DLD1 (cell line): ENCODE results near the gene DIP2C.

Source experiments
- in situ Hi-C: cut with HindIII; loops from 2 replicates; pipeline ENCODE4 v1.10.0; 2017; ENCODE audit warnings: low sequenced_read_pairs

The DIP2C gene

DNA sequence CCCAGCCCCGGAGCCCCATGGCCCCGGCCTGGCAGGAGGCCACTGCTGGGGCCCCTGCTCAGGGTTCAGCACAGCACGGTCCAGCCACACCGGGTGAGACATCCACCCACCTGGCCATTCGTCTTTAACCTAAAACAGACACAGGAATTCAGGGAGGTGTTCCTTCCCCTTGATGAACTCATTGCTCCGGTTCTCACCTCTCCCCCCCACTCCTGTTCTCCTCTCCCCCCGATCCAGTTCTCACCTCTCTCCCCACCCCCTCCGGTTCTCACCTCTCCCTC is 129.8 kb downstream of the DIP2C start:
- in situ Hi-C loops, result no loop called here

DNA sequence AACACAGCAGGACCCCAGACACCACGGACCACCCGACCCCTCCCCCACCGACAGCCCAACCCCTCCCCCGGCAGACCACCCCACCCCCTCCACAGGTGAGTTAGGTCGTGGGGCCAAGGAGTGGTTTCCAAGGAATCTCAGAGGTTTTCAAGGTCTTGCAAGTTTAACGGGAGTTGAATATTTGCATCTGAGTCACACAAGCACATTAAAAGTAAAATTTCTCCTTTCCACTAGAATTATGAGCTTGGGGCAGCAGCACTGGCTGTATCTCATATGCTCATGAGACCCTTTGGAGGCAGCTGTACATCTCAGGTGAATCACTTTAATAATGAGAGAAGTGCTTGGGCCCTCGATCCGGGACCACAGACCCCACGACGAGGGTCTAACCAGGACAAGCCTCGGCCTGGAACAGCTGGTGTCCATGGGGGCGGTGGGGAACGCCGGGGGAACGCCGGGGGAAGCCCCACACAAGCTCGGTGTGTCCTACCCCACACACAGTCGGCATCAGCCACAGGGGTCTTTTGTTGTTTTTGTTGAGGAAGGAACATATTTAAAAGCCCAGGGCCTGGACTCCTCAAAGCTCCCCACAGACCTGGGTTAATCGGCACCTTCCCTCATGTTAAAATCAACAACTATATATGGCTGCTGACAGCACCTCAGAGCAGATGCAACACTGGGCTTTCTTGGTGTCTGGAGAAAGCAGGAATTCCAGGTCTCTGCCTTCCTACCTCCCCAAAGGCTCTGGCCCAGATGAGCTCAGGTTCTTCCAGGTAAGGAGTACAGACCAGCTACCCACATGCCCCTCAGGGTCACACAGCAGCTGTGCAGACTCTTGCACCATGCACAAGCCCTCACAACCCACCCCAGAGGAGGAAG is 130.3 kb downstream of the DIP2C start:
- in situ Hi-C loops, result no loop called here

DNA sequence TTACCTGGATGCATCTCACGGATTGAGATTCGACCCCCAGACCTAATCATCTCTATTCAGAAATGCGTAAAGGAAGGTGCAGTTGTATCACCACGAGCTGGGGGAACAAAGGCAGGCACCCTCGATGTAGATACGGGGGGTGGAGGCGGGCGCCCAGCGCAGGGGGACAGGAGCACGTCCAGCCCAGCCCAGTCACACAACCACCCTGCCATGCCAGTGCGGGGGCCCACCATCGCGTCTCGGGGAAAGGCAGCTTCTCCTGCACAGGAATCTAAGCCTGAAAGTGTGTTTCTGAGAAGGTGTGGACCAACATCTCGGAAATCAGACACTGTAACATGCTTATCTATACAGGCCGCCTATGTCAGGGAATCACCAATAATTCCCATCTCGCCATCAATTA is 131.1 kb downstream of the DIP2C start:
- in situ Hi-C loops, result no loop called here

DNA sequence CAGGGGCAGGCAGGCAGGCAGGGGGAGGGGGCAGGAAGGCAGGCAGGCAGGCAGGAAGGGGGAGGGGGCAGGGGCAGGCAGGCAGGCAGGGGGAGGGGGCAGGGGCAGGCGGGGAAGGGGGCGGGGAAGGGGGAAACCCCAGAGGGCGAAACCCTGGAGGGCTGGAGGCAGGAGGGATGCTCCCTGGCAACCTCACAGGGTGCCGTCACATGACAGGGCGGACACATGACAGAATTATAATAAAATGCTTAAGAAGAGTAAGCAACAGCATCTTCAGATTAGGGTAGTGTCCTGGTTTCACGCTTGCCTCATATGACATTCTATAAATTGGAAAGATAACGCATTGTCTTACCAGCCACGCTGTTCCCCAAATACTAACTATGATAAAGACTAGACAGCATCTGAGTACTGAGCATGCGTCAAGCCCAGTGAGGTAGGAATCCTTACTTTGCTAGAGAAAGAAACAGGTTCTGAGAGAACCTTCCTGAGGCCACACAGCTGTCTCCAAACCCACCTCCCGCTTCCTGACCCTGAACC is 131.6 kb downstream of the DIP2C start:
- in situ Hi-C loops, result no loop called here

DNA sequence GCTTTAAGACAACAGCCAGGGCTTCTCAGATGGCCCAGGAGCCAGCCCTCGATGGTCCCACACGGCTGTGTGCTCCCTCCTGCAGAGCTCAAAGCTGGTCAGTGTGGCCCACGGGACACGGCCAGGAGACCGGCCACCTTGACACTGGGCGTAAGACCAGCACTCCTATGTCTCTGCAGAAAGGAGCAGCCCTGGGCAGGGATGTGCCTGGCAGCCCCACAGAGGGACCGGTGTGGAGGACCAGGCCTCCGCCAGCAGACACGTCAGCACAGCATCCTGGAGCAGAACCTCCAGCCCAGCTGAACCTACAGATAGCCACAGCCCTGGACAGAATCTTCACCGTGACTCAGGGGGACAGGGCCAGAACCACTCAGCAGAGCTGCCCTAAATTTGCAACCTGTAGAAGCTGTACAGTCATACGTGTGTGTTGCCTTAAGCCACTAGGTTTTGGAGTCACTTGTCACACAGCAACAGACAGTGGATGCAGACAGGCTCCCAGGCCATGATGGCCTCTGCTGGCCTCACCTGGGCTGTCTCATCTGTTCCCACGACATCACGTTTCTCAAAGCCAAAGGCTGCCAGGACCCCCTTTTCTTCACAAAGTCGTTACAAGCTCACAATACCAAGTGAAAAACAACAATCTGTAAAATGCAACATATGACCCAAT is 132.4 kb downstream of the DIP2C start:
- in situ Hi-C loops, result no loop called here

DNA sequence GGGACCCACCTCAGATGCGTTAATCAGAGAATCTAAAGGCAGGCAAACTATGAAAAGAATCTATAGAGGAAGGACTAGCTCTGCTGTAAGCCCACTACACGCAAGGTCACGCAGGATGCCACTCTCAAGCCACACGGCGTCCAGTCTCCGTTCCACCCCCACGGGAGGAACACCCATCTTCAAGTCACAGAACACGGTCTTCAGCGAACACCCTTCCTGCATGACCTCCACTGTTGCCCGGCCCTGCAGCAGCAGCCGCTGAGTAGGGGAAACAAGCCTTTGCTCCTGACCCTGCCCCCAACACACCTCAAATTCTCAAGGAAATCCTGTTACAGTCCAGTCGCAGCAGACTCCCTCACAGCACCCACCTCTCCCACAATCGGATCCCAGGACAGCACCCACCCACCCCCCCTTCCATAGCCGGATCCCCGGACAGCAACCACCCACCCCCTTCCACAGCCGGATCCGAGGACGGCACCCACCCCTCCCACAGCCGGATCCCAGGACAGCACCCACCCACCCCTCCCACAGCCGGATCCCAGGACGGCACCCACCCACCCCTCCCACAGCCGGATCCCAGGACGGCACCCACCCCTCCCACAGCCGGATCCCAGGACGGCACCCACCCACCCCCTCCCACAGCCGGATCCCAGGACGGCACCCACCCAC is 133.7 kb downstream of the DIP2C start:
- in situ Hi-C loops, result no loop called here

DNA sequence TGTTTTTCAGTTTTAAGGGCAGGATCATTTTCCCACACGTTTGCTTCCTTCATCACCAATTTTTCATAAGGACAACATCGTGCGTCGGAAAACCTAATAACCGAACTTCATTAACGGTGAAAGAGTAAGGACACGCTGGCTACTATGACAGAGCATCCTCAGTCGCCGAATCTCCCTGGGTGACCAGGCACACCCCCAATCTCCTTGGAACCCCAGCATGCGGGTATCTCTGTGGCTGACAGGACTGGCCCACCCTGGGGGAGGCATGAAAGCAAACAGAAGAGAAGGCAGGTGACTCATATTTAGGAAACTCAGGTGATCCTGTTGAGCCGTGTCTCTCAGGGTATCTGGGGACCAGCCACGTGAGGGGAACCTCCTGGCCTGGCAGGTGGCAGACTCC is 134.2 kb downstream of the DIP2C start:
- in situ Hi-C loops, result no loop called here

DNA sequence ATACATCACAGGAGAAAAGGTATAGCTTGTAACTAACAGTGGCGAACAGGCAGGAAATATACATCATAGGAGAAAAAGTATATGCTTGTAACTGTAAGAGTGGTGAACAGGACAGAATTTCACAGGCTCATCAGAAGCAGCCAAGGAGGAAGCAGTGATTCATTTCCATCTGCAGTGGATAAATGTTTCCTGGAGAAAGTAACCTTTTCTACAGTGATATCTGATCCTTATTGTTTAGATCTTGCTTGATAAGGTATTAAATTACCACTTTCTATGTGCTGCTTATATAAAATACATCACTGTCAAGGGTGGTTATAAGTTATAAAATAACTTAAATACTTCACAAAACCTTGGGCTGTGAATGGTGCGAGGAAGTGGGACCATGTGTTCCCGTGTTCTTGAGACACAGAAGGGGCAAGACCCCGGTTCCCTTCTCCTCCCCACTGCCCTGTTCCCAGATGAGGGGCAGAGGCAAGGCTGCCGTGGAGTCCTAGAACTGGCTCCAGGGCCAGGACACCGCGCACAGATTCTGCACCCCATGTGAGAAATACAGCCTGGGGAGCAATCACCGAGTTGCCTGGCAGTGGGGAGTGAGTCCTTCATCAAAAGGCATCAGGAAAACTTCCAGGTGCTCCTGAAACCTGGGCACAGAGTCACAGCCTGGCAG is 135.2 kb downstream of the DIP2C start:
- in situ Hi-C loops, result no loop called here

DNA sequence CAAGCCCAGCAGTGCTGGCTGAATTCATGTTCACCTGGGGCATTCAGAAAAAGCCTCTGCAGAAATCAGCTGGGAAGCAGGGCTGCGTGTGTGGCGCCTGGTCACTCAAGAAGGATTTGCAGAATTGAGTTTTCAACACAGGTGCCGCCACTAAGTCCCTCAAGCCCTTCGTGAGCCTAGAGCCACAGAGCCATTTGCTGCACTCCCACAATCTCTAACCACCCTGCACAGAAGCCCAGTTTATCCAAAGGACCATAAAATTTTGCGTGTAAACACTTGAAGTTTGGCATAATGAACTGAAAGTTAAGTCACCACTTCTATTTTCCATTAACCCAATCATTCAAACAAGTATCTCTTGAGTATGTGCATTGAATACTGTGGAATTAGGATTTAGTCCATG is 136.2 kb downstream of the DIP2C start:
- in situ Hi-C loops, result no loop called here

DNA sequence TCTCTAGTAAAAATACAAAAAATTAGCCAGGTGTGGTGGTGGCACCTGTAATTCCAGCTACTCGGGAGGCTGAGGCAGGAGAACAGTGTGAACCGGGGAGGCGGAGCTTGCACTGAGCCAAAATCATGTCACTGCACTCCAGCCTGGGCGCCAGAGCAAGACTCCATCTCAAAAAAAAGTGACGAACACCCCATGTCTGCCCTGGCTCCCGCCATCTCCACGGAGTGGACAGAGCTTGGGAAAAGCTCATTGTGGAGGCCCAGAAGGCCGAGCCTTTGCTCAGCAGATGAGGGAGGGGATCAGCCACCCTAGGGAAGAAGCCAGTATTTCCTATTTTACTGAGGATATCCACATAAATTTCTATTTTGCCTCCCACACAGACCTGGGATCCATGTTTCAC is 136.8 kb downstream of the DIP2C start:
- in situ Hi-C loops, result no loop called here

DNA sequence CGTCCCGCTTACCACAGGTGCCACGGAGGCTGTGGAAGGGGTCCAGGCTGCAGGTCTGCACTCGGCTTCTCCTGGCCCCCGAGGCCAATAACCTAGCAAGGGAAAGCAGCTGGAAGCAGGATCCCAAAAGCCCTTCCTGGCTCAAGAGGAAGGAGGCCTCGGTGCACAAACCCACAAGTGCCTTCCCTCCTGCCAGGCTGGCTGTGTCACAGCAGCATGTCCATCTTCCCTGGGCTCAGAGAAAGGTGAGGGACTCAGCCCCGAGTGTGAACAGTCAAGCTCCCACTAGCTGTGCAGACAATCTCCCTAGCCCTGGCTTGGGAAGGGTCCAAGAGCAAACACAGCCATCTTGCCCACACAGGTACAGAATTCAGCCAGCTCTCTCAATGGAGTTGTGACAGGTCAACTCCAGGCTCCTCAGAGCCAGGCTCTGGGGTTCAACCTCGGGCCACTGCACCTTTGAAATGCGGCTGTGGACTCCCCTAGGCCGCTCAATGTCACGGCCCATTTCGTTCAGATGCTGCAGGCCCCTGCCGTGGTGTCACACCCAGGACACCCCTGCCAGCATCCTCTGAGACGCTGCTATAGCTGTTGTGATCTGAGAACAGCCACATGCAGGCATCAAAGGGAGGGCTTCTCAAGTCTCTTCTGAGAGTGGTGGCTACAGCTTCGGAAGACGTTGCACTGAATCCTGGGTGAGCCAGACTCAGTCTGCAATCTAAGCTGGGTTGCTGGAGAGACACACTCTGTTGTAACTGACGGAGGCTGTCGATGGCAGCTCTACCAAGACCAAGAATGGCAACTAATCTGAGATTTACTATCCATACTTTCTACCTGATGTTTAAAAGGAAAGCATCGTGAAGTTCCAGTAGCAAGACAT is 137.9 kb downstream of the DIP2C start:
- in situ Hi-C loops, result no loop called here

DNA sequence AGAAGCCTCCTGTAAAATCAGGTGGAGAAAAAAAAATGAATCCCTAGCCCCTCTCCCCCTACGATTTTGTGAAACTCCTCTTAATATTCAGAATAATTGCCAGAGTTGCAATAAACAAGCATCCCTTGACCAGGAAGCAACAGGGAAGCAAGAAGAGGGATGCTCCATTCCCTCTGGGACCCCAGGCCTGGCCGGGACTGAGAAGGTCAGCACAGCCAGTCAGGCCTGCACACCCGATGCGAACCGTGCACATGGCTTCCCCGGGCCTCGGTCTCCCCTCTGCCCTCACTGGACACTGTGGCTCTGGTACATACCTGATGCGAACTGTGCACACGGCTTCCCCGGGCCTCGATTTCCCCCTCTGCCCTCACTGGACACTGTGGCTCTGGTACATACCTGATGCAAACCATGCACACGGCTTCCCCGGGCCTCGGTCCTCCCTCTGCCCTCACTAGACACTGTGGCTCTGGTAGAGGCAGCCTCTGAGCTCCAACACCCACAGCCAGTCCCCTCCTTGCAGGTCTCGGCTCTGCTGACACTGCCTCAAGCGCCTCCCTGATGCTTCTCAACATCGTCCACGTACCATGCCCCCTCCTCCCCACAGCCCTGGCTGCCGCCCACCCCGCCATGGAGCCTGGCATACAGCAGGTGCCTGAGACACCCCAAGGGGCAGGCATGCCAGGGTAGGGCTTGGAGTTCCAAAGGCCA is 138.6 kb downstream of the DIP2C start:
- in situ Hi-C loops, result no loop called here

DNA sequence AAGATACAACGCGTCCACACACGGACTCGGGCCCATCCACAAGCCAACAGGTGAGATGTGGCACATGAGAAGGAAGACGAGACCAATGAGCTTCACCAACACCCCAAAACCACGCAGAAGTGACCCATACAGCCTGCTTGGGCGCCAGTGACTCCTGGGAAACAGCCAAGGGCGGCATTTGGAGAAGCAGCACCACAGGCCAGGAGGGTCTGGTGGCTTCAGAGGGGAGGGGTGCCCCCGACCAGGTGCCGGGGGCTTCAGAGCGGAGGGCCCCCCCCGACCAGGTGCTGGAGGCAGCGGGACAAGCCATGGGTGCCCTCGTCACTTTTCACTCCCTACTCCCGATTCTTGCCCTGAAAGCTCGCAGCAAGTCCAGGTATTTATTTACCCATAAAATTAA is 140.1 kb downstream of the DIP2C start:
- in situ Hi-C loops, result no loop called here

DNA sequence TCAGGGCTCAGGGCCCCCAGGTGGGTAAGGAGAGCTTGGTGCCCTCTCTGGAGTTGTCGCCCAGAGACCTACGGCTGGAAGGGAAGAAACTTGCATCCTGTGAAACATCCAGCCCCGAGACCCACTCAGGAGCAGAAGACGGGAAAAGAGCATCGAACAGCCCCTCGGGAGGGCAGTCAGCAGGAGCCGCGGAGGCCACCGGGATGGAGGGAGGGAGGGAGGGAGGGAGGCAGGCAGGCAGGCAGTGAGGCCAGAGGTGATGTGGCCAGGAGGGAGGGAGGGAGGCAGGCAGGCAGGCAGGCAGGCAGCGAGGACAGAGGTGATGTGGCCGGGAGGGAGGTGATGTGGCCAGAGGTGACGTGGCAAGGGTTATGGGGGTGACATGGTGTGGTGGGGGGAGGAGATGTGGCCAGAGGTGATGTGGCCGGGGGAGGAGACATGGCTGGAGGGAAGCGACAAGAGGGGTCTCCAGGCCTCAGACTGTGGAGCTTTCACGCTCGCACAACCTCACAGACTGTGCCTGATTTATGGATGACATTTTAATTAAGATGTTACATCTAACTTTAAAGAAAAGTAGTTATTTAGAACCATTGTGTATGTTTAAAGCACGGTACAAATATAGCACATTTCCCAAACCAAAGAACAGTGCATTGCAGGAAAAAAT is 141.1 kb downstream of the DIP2C start:
- in situ Hi-C loops, result no loop called here

DNA sequence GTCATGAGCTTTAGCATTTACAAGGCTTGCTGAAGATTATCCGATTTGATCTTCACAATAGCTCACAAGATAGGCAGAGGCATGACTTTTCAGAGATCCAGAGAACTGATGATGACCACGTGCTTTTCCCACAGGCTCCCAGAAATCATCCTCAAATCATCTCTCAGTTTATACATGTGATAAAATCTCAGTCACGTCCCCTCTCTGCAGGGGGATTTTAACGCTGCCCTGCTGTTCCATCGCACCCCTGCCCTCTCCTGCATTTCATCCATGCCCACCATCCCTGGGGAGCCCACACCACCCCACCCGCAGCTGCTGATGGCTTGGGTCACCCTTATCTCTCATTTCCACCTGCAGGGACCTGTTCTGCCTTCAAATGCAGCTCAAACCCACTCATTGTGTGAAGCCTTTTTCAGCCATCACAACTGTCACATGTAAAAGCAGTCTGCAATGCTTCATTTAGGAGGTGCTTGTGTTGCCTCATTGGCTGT is 141.8 kb downstream of the DIP2C start:
- in situ Hi-C loops, result no loop called here

DNA sequence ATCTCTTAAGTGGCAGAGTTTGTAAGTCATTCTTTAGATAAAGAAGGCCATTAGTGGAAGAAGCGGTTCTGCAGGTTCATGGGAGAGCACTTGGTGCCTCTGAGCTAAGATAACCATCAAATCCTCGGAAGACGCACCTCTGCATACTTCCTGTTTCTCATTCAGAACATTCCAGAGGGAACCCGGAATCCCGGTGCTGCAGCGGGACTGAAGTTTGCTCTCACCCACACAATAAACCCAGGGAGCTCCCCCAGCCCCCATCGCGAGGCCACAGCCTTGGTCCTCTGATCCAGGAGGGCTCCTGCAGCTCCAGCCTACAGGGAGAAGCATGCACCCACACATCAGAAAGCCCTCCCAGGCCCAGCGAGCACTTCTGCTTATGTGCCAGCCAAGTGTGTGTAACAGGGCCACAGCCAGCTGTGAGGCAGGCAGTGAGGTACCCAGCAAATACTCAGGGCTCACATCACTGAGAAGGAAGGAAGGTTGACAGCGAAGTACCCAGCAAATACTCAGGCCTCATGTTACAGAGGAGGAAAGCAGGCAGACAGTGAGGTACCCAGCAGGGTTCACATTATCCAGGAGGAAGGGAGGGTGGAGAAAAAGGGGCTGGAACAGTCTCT is 142.4 kb downstream of the DIP2C start:
- in situ Hi-C loops, result no loop called here

DNA sequence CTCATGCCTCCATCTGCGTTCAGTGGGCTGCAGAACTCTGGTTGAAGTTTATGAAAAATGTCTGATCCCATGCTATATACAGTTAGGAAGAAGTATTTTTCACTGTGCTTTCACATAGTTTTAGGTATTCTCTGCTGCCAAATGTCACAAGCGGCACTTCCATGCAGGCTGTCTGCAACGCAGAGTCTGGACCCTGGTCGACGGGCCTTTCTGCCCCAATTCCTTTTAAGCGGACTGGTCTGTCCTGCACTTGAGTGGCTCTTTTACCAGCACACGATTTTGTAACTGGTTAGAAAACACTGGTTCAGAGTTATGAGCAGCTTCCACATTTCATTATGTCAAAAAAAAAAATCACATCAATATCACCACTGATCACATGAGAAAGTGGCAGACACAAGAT is 143.0 kb downstream of the DIP2C start:
- in situ Hi-C loops, result no loop called here
